Measurements from ENCODE around the gene PYROXD2. TPM values are rescaled to one million over a fixed set of nuclear protein-coding genes. Genes with fewer than 3 reads are reported as not detected.

PYROXD2 gene
- total RNA-seq, 4 donors from 2014 or later = 4.2 to 18.5 (median 7.4) TPM

DNA sequence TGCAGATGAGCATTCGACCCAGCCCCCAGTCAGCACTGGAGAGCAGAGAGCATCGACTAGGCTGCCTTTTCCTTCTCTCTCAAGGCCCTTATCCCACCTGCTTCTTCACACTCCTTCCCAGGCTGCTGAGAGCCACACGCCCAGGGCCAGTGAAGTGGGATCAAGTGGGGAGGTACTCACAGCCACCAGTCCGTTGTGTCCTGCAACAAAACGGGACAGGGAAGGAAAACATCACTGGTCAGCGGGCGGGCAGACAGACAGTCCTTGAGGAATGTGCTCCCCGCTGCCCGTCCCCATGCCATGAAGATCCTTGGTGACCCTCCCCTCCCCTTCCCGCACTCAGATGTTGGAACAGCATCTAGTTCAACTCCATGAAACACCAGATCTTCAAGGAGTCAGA is 4.2 kb downstream of the PYROXD2 start:
- no peak for ATAC-seq
- H3K27ac ChIP-seq = no peak overlapping the region
- 94% methylated on average over 3 of the region's 10 CpGs; no CpG with 5 or more reads in 1 of the 2 donors for WGBS, 2 donors (ENCODE audit: low coverage in 1 of 2)
- TF ChIP-seq POLR2A (IDR thresholded peaks at IDR 0.05) = no peak
- no peaks in the 10 kb centered on the region for H3K9me3 ChIP-seq
- peaks cover 0 to 9% of the 10 kb centered on the region in 2 donors for H3K36me3 ChIP-seq
- peaks cover 0 to 58% (median 10%) of the 10 kb centered on the region in 3 donors for H3K4me1 ChIP-seq
- no peaks in the 10 kb centered on the region for H3K27me3 ChIP-seq
- no peak overlapping the region for H3K4me3 ChIP-seq

DNA sequence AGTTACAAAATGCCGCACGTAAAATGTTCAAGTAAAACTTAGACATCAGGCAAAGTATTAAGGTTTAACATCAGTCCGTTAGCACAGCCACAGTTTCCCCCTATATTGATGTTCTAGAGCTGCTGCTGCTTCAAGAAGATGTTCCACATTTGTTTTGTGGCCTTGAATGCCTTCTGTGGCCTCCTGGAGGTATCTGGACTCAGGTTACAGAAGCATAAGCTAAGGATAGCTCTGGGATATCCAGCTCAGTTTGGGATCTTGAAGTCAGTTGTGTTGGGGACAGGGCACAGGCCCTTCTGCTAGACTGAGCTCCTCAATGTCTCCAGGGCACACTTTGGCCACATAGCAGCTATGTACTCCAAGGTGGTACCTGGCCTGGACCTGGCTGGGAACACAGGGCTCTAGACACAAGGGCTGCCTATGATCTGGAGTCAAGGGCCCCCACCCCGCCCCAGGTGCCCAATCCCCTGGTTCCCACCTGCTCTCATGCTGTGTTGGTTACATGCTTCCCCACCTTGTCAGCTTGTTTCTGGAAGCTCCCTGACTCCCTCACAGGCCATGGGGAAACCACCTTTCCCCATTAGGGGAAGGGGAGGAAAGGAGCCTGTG is 4.7 kb downstream of the PYROXD2 start:
- Histone ChIP-seq H3K4me3 (no peak overlapping the region), H3K4me1 (peaks cover 0 to 58% (median 5%) of the 10 kb centered on the region in 3 donors), H3K27ac (no peak overlapping the region), H3K27me3 (no peaks in the 10 kb centered on the region), H3K36me3 (peaks cover 0 to 12% of the 10 kb centered on the region in 2 donors), H3K9me3 (no peaks in the 10 kb centered on the region)
- ATAC-seq = no peak
- TF ChIP-seq EP300 (IDR thresholded peaks at IDR 0.05) (no peak), POLR2AphosphoS5 (IDR thresholded peaks at IDR 0.05) (no peak), POLR2A (IDR thresholded peaks at IDR 0.05) (no peak)
- TF ChIP-seq, protein P1, sequence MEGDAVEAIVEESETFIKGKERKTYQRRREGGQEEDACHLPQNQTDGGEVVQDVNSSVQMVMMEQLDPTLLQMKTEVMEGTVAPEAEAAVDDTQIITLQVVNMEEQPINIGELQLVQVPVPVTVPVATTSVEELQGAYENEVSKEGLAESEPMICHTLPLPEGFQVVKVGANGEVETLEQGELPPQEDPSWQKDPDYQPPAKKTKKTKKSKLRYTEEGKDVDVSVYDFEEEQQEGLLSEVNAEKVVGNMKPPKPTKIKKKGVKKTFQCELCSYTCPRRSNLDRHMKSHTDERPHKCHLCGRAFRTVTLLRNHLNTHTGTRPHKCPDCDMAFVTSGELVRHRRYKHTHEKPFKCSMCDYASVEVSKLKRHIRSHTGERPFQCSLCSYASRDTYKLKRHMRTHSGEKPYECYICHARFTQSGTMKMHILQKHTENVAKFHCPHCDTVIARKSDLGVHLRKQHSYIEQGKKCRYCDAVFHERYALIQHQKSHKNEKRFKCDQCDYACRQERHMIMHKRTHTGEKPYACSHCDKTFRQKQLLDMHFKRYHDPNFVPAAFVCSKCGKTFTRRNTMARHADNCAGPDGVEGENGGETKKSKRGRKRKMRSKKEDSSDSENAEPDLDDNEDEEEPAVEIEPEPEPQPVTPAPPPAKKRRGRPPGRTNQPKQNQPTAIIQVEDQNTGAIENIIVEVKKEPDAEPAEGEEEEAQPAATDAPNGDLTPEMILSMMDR (IDR thresholded peaks at IDR 0.05) = no peak
- 80 to 100% methylated on average over 1 to 3 of the region's 4 CpGs for WGBS, 2 donors (ENCODE audit: low coverage in 1 of 2)

- 100% methylated on average over 3 to 4 of the region's 4 CpGs for WGBS, 2 donors (ENCODE audit: low coverage in 1 of 2)
- Histone ChIP-seq H3K36me3 (peaks cover 0 to 16% of the 10 kb centered on the region in 2 donors), H3K9me3 (no peaks in the 10 kb centered on the region), H3K27me3 (no peaks in the 10 kb centered on the region), H3K4me1 (peaks cover 0 to 59% (median 6%) of the 10 kb centered on the region in 3 donors), H3K4me3 (no peak overlapping the region), H3K27ac (no peak overlapping the region)
- ATAC-seq = no peak
- TF ChIP-seq POLR2AphosphoS5 (IDR thresholded peaks at IDR 0.05) (no peak), EP300 (IDR thresholded peaks at IDR 0.05) (no peak), POLR2A (IDR thresholded peaks at IDR 0.05) (no peak)
- TF ChIP-seq, protein P1 (IDR thresholded peaks at IDR 0.05) = no peak
Measured at GRCh38 chr10:98408799-98409198, 6.2 kb downstream of the PYROXD2 start.

- 93 to 94% methylated on average over 3 to 6 of the region's 18 CpGs for WGBS, 2 donors (ENCODE audit: low coverage in 1 of 2)
- ATAC-seq = no peak
- Histone ChIP-seq H3K9me3 (no peaks in the 10 kb centered on the region), H3K27ac (no peak overlapping the region), H3K27me3 (no peaks in the 10 kb centered on the region), H3K4me3 (no peak overlapping the region), H3K4me1 (peaks cover 0 to 55% (median 9%) of the 10 kb centered on the region in 3 donors), H3K36me3 (peaks cover 0 to 25% of the 10 kb centered on the region in 2 donors)
- TF ChIP-seq POLR2A (IDR thresholded peaks at IDR 0.05) = no peak
- no peak for TF ChIP-seq POLR2AphosphoS5 (IDR thresholded peaks at IDR 0.05)
- no peak for TF ChIP-seq EP300 (IDR thresholded peaks at IDR 0.05)
- TF ChIP-seq, protein P1 (IDR thresholded peaks at IDR 0.05) = no peak
Measured at GRCh38 chr10:98407744-98408241, 7.2 kb downstream of the PYROXD2 start.

GRCh38 chr10:98407017-98407743 is 7.8 kb downstream of the PYROXD2 start:
- H3K4me1 ChIP-seq = peaks cover 0 to 49% (median 9%) of the 10 kb centered on the region in 3 donors
- no peak for ATAC-seq
- TF ChIP-seq, protein P1 (IDR thresholded peaks at IDR 0.05) = no peak
- TF ChIP-seq EP300 (IDR thresholded peaks at IDR 0.05) = no peak
- no peak for TF ChIP-seq POLR2A (IDR thresholded peaks at IDR 0.05)
- no peak for TF ChIP-seq POLR2AphosphoS5 (IDR thresholded peaks at IDR 0.05)
- no peaks in the 10 kb centered on the region for H3K27me3 ChIP-seq
- peaks cover 0 to 30% of the 10 kb centered on the region in 2 donors for H3K36me3 ChIP-seq
- H3K9me3 ChIP-seq = no peaks in the 10 kb centered on the region
- no peak overlapping the region for H3K27ac ChIP-seq
- WGBS, 2 donors (ENCODE audit: low coverage in 1 of 2) = 50 to 77% methylated on average over 3 to 5 of the region's 23 CpGs
- H3K4me3 ChIP-seq = no peak overlapping the region
